HepG2 (cell line): ENCODE data around the gene ATAD2B.
"Not testable (repeated sequence)": the region's sequence is repeated elsewhere in the genome, so short reads cannot be mapped to it uniquely, and the experiment has no call there.

Source experiments
- EZH2 ChIP-seq: conservative IDR thresholded peaks from 2 replicates; pipeline ENCODE4 v1.6.1; 2012; ENCODE audit warnings: mild to moderate bottlenecking, low read depth, low read length, moderate library complexity
- FIP1L1 ChIP-seq: fragments of 200-400 bp; formaldehyde crosslinking; IDR thresholded peaks from 2 replicates; pipeline ENCODE4 v1.6.1; 2018; ENCODE audit warnings: low read depth, mild to moderate bottlenecking, low read length, moderate library complexity, borderline replicate concordance; ENCODE audit not compliant: insufficient read depth
- IKZF5 ChIP-seq: IDR thresholded peaks from 2 replicates; pipeline ENCODE4 v1.6.1; 2018; ENCODE audit warnings: missing genetic modification reagents, mild to moderate bottlenecking, missing compliant biosample characterization
- MAZ ChIP-seq, 2 experiments: sonication (generic) in 1 of 2; formaldehyde crosslinking in 1 of 2; IDR thresholded peaks; 2 replicates each; pipeline versions ENCODE4 v1.5.0 to v1.6.1; 2012 to 2020; ENCODE audit warnings: low read depth in 2 of 2, mild to moderate bottlenecking in 2 of 2, borderline replicate concordance in 1 of 2, improper control_type of control experiment in 1 of 2, low read length in 1 of 2, missing genetic modification reagents in 1 of 2, moderate library complexity in 1 of 2
- POLR2A ChIP-seq, 2 experiments: IDR thresholded peaks; 2 replicates each; pipeline ENCODE4 v1.6.1; 2011; ENCODE audit warnings: low read depth in 2 of 2, low read length in 2 of 2, mild to moderate bottlenecking in 1 of 2, moderate library complexity in 1 of 2; ENCODE audit not compliant: insufficient read depth in 1 of 2
- ZBTB33 ChIP-seq: sonication (generic); formaldehyde crosslinking; IDR thresholded peaks from 2 replicates; pipeline ENCODE4 v1.4.0; 2020; ENCODE audit warnings: missing genetic modification reagents
- ZNF207 ChIP-seq: fragments of 450-650 bp; IDR thresholded peaks from 2 replicates; pipeline ENCODE4 v1.6.1; 2016; ENCODE audit warnings: antibody characterized with exemption, borderline replicate concordance
- ZNF232 ChIP-seq: sonication (generic); formaldehyde crosslinking; IDR thresholded peaks from 2 replicates; pipeline ENCODE4 v1.4.0; 2020; ENCODE audit warnings: missing genetic modification reagents, borderline replicate concordance
- ZNF501 ChIP-seq: sonication (generic); formaldehyde crosslinking; IDR thresholded peaks from 2 replicates; pipeline ENCODE4 v1.5.1; 2020; ENCODE audit warnings: mild to moderate bottlenecking, moderate library complexity, missing genetic modification reagents
- TF ChIP-seq, protein P1 (sequence below): conservative IDR thresholded peaks from 2 replicates; pipeline ENCODE4 v1.6.1; 2018; ENCODE audit warnings: missing genetic modification reagents
- TF ChIP-seq, protein P2 (sequence below): IDR thresholded peaks from 2 replicates; pipeline ENCODE4 v1.6.1; 2012; ENCODE audit warnings: inconsistent platforms

DNA sequence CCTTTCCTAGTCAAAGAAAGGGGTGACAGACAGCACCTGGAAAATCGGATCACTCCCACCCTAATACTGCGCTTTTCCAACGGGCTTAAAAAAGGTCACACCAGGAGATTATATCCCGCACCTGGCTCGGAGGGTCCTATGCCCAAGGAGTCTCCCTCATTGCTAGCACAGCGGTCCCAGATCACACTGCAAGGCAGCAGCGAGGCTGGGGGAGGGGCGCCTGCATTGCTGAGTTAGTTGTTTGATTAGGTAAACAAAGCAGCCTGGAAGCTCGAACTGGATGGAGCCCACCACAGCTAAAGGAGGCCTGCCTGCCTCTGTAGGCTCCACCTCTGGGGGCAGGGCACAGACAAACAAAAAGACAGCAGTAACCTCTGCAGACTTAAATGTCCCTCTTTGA, 190.1 kb downstream of the ATAD2B start:
- not testable (repeated sequence) for TF ChIP-seq ZBTB33; POLR2A (IDR thresholded peaks at IDR 0.05; ENCODE audit: insufficient read depth in 1 of 2, low read depth in 2 of 2, low read length in 2 of 2); FIP1L1; ZNF232; EZH2; MAZ (IDR thresholded peaks at IDR 0.05; ENCODE audit: borderline replicate concordance, low read depth, low read length); MAZ (CRISPR knock-in tag; IDR thresholded peaks at IDR 0.05; ENCODE audit: low read depth); IKZF5 (CRISPR knock-in tag); ZNF501 (CRISPR knock-in tag); ZNF207
- TF ChIP-seq, protein P1, sequence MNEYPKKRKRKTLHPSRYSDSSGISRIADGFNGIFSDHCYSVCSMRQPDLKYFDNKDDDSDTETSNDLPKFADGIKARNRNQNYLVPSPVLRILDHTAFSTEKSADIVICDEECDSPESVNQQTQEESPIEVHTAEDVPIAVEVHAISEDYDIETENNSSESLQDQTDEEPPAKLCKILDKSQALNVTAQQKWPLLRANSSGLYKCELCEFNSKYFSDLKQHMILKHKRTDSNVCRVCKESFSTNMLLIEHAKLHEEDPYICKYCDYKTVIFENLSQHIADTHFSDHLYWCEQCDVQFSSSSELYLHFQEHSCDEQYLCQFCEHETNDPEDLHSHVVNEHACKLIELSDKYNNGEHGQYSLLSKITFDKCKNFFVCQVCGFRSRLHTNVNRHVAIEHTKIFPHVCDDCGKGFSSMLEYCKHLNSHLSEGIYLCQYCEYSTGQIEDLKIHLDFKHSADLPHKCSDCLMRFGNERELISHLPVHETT (CRISPR knock-in tag) = not testable (repeated sequence)
- TF ChIP-seq, protein P2, sequence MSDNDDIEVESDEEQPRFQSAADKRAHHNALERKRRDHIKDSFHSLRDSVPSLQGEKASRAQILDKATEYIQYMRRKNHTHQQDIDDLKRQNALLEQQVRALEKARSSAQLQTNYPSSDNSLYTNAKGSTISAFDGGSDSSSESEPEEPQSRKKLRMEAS = not testable (repeated sequence)
